HCT116 (cell line): ENCODE data around the gene DOCK10.

ENCODE experiments used
- CBX3 ChIP-seq: IDR thresholded peaks from 2 replicates; pipeline ENCODE4 v1.6.1; 2012; ENCODE audit warnings: low read depth
- CEBPB ChIP-seq: IDR thresholded peaks from 2 replicates; pipeline ENCODE4 v1.6.1; 2012; ENCODE audit warnings: low read depth
- CTCF ChIP-seq, 3 experiments: fragments of 200-600 bp in 1 of 3; sonication (generic) in 1 of 3; IDR thresholded peaks in 2 of 3; conservative IDR thresholded peaks in 1 of 3; 2 replicates each; pipeline ENCODE4 v1.5.1; 2012 to 2017; ENCODE audit warnings: low read depth in 2 of 3, low read length in 2 of 3, antibody characterized with exemption in 1 of 3, borderline replicate concordance in 1 of 3, control low read depth in 1 of 3, mild to moderate bottlenecking in 1 of 3, mixed read lengths in 1 of 3, mixed run types in 1 of 3, moderate library complexity in 1 of 3; ENCODE audit not compliant: insufficient read depth in 1 of 3
- EGR1 ChIP-seq: IDR thresholded peaks from 2 replicates; pipeline ENCODE4 v1.6.1; 2012; ENCODE audit warnings: low read depth
- EZH2 ChIP-seq: fragments of 200-600 bp; sonication (generic); IDR thresholded peaks from 2 replicates; pipeline ENCODE4 v1.6.1; 2017; ENCODE audit warnings: antibody characterized with exemption, mixed run types
- POLR2A ChIP-seq: IDR thresholded peaks from 2 replicates; pipeline ENCODE4 v1.7.0; 2011; ENCODE audit warnings: borderline replicate concordance; ENCODE audit not compliant: insufficient read depth, insufficient read length; ENCODE audit errors: extremely low read depth
- POLR2AphosphoS5 ChIP-seq: IDR thresholded peaks from 2 replicates; pipeline ENCODE4 v1.6.1; 2011; ENCODE audit warnings: mild to moderate bottlenecking, low read depth, low read length, moderate library complexity
- SRF ChIP-seq: IDR thresholded peaks from 2 replicates; pipeline ENCODE4 v1.6.1; 2012; ENCODE audit warnings: low read depth
- TCF7L2 ChIP-seq: IDR thresholded peaks from 2 replicates; pipeline ENCODE4 v1.7.0; 2011; ENCODE audit warnings: borderline replicate concordance, inconsistent platforms; ENCODE audit not compliant: insufficient read depth, insufficient read length; ENCODE audit errors: extremely low read depth
- TF ChIP-seq, protein P1 (sequence below): IDR thresholded peaks from 2 replicates; pipeline ENCODE4 v1.6.1; 2011; ENCODE audit warnings: mild to moderate bottlenecking, low read length, moderate library complexity; ENCODE audit not compliant: insufficient replicate concordance; ENCODE audit errors: extremely low read depth
- TF ChIP-seq, protein P2 (sequence below): IDR thresholded peaks from 2 replicates; pipeline ENCODE4 v1.6.1; 2012
- TF ChIP-seq, protein P3 (sequence below): IDR thresholded peaks from 2 replicates; pipeline ENCODE4 v1.6.1; 2012

DNA sequence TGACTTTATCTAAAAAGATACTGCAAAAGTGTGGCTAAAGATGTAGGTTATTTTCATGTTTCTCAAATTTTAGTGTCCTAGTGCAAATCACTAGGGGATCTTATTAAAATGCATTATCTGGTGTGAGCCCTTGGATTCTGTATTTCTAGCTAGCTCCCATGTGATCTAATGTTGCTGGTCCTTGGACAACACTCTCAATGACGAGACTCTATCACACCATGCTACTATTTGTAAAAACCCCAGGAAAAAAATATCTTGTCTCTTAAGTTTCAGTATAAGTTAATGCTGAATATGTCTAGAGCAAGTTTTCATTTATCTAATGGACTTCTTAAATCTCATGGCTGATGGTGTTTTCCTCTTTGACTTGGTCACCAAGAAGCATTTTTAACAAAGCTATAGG, 5.8 kb downstream of the DOCK10 start:
- TF ChIP-seq, protein P1, sequence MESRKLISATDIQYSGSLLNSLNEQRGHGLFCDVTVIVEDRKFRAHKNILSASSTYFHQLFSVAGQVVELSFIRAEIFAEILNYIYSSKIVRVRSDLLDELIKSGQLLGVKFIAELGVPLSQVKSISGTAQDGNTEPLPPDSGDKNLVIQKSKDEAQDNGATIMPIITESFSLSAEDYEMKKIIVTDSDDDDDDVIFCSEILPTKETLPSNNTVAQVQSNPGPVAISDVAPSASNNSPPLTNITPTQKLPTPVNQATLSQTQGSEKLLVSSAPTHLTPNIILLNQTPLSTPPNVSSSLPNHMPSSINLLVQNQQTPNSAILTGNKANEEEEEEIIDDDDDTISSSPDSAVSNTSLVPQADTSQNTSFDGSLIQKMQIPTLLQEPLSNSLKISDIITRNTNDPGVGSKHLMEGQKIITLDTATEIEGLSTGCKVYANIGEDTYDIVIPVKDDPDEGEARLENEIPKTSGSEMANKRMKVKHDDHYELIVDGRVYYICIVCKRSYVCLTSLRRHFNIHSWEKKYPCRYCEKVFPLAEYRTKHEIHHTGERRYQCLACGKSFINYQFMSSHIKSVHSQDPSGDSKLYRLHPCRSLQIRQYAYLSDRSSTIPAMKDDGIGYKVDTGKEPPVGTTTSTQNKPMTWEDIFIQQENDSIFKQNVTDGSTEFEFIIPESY: no peak
- TF ChIP-seq, protein P2, sequence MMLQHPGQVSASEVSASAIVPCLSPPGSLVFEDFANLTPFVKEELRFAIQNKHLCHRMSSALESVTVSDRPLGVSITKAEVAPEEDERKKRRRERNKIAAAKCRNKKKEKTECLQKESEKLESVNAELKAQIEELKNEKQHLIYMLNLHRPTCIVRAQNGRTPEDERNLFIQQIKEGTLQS: no peak
- TF ChIP-seq CTCF (IDR thresholded peaks at IDR 0.05 in 2 of 3, conservative IDR thresholded peaks at IDR 0.05 in 1 of 3; ENCODE audit: borderline replicate concordance in 1 of 3, insufficient read depth in 1 of 3, low read depth in 2 of 3, low read length in 2 of 3) (no peak), CEBPB (no peak), EZH2 (no peak), SRF (no peak), POLR2AphosphoS5 (no peak), TCF7L2 (no peak), POLR2A (no peak), CBX3 (no peak), EGR1 (no peak)
- TF ChIP-seq, protein P3, sequence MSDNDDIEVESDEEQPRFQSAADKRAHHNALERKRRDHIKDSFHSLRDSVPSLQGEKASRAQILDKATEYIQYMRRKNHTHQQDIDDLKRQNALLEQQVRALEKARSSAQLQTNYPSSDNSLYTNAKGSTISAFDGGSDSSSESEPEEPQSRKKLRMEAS: no peak
